ENCODE measurements around the gene CD63. TPM values are rescaled to one million over a fixed set of nuclear protein-coding genes. Genes with fewer than 3 reads are reported as not detected.
A peak's percentile ranks its signal among the peaks of the same experiment; 100 is the strongest.

Gene CD63
- total and polyA plus RNA-seq, 9 of the 15 experiments (the other 6 are each of a cell fraction or from before 2014, with no cell fraction given): 313 to 735 (median 433) TPM

DNA sequence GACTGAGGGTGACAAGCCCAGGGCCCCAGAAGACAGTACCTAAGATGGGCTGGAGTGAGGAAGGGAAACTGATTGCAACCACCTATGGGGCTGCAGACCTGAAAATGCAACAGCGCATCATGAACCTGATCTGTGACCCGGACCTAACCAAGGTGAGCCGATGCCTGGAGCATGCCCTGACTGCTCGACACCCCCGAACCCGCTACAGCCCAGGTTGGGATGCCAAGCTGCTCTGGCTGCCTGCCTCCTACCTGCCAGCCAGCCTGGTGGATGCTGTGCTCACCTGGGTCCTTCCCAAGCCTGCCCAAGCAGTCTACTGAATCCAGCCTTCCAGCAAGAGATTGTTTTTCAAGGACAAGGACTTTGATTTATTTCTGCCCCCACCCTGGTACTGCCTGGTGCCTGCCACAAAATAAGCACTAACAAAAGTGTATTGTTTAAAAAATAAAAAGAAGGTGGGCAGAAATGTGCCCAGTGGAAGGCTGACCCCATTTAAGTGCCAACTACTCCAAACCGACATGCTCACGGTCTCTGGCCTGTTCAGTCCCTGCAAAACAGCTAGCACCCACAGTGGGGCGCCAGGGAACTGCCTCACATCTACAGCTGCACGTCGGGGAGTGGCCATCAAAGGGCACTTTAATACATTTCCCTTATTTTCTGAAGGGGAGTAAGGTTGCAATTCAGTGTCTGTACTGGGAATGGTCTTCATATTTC, 4.4 kb downstream of the CD63 start (continued):
- no peak for TF ChIP-seq BRCA1 (IDR thresholded peaks at IDR 0.05)
- TF ChIP-seq BRCA1 (CRISPR knock-in tag; IDR thresholded peaks at IDR 0.05): no peak
- TF ChIP-seq, protein P1, sequence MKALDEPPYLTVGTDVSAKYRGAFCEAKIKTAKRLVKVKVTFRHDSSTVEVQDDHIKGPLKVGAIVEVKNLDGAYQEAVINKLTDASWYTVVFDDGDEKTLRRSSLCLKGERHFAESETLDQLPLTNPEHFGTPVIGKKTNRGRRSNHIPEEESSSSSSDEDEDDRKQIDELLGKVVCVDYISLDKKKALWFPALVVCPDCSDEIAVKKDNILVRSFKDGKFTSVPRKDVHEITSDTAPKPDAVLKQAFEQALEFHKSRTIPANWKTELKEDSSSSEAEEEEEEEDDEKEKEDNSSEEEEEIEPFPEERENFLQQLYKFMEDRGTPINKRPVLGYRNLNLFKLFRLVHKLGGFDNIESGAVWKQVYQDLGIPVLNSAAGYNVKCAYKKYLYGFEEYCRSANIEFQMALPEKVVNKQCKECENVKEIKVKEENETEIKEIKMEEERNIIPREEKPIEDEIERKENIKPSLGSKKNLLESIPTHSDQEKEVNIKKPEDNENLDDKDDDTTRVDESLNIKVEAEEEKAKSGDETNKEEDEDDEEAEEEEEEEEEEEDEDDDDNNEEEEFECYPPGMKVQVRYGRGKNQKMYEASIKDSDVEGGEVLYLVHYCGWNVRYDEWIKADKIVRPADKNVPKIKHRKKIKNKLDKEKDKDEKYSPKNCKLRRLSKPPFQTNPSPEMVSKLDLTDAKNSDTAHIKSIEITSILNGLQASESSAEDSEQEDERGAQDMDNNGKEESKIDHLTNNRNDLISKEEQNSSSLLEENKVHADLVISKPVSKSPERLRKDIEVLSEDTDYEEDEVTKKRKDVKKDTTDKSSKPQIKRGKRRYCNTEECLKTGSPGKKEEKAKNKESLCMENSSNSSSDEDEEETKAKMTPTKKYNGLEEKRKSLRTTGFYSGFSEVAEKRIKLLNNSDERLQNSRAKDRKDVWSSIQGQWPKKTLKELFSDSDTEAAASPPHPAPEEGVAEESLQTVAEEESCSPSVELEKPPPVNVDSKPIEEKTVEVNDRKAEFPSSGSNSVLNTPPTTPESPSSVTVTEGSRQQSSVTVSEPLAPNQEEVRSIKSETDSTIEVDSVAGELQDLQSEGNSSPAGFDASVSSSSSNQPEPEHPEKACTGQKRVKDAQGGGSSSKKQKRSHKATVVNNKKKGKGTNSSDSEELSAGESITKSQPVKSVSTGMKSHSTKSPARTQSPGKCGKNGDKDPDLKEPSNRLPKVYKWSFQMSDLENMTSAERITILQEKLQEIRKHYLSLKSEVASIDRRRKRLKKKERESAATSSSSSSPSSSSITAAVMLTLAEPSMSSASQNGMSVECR (CRISPR knock-in tag; IDR thresholded peaks at IDR 0.05): no peak
- TF ChIP-seq EP400 (IDR thresholded peaks at IDR 0.05): no peak
- 0 out of 2 replicates have a peak, but pooled peaks have one; percentile 35 for TF ChIP-seq KLF16 (IDR thresholded peaks at IDR 0.05)
- TF ChIP-seq RBM14 (IDR thresholded peaks at IDR 0.05; ENCODE audit: borderline replicate concordance, insufficient read depth, low read depth, low read length): no peak
- no peak for TF ChIP-seq RFX5 (IDR thresholded peaks at IDR 0.05; ENCODE audit: low read depth, low read length)
- TF ChIP-seq TAL1 (IDR thresholded peaks at IDR 0.05): no peak
- TF ChIP-seq, protein P2, sequence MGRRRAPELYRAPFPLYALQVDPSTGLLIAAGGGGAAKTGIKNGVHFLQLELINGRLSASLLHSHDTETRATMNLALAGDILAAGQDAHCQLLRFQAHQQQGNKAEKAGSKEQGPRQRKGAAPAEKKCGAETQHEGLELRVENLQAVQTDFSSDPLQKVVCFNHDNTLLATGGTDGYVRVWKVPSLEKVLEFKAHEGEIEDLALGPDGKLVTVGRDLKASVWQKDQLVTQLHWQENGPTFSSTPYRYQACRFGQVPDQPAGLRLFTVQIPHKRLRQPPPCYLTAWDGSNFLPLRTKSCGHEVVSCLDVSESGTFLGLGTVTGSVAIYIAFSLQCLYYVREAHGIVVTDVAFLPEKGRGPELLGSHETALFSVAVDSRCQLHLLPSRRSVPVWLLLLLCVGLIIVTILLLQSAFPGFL (CRISPR knock-in tag; IDR thresholded peaks at IDR 0.05): no peak
- no peak for TF ChIP-seq ELF4 (CRISPR knock-in tag; IDR thresholded peaks at IDR 0.05)
- no peak for TF ChIP-seq MCM5 (IDR thresholded peaks at IDR 0.05; ENCODE audit: low read depth)
- TF ChIP-seq BMI1 (IDR thresholded peaks at IDR 0.05; ENCODE audit: low read length): no peak
- no peak for TF ChIP-seq RUNX1 (IDR thresholded peaks at IDR 0.05; ENCODE audit: low read depth)
- no peak for TF ChIP-seq TEAD4 (IDR thresholded peaks at IDR 0.05; ENCODE audit: low read length)
- TF ChIP-seq TEAD4 (CRISPR knock-in tag; IDR thresholded peaks at IDR 0.05; ENCODE audit: borderline replicate concordance): no peak
- TF ChIP-seq, protein P3, sequence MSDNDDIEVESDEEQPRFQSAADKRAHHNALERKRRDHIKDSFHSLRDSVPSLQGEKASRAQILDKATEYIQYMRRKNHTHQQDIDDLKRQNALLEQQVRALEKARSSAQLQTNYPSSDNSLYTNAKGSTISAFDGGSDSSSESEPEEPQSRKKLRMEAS (CRISPR knock-in tag; IDR thresholded peaks at IDR 0.05): no peak
- TF ChIP-seq ZNF696 (CRISPR knock-in tag; conservative IDR thresholded peaks at IDR 0.05): no peak
- TF ChIP-seq, protein P4, sequence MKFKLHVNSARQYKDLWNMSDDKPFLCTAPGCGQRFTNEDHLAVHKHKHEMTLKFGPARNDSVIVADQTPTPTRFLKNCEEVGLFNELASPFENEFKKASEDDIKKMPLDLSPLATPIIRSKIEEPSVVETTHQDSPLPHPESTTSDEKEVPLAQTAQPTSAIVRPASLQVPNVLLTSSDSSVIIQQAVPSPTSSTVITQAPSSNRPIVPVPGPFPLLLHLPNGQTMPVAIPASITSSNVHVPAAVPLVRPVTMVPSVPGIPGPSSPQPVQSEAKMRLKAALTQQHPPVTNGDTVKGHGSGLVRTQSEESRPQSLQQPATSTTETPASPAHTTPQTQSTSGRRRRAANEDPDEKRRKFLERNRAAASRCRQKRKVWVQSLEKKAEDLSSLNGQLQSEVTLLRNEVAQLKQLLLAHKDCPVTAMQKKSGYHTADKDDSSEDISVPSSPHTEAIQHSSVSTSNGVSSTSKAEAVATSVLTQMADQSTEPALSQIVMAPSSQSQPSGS (CRISPR knock-in tag; IDR thresholded peaks at IDR 0.05): no peak
- no peak for TF ChIP-seq XRCC3 (IDR thresholded peaks at IDR 0.05)
- TF ChIP-seq DIDO1 (tag; IDR thresholded peaks at IDR 0.05; ENCODE audit: low read depth): no peak
- no peak for TF ChIP-seq CBX3 (IDR thresholded peaks at IDR 0.05; ENCODE audit: borderline replicate concordance in 1 of 2, low read length in 2 of 2)
- no peak for TF ChIP-seq FOXK2 (conservative IDR thresholded peaks at IDR 0.05 in 1 of 2, IDR thresholded peaks at IDR 0.05 in 1 of 2; ENCODE audit: low read depth in 2 of 2)
- TF ChIP-seq POLR2AphosphoS5 (IDR thresholded peaks at IDR 0.05; ENCODE audit: control insufficient read depth, insufficient read depth, low read depth, low read length): peak; percentile 66; the same call in 1 of the 2 replicates

All from K562 (cell line).